Activated CD4-positive, alpha-beta T cell treated with anti-CD3 and anti-CD28 coated beads, Interleukin-2, amount 50 U/mL, for 24 hours (primary cell): ENCODE measurements around the gene TXNRD2.
"Not testable (repeated sequence)": the region's sequence is repeated elsewhere in the genome, so short reads cannot be mapped to it uniquely, and the experiment has no call there.

ENCODE experiments used
- DNase-seq, 2 donors: peaks; one replicate each; pipeline ENCODE4 v3.0.0-alpha.2; 2020; ENCODE audit warnings: low read depth in 1 of 2, low spot score in 1 of 2

Gene TXNRD2

DNA sequence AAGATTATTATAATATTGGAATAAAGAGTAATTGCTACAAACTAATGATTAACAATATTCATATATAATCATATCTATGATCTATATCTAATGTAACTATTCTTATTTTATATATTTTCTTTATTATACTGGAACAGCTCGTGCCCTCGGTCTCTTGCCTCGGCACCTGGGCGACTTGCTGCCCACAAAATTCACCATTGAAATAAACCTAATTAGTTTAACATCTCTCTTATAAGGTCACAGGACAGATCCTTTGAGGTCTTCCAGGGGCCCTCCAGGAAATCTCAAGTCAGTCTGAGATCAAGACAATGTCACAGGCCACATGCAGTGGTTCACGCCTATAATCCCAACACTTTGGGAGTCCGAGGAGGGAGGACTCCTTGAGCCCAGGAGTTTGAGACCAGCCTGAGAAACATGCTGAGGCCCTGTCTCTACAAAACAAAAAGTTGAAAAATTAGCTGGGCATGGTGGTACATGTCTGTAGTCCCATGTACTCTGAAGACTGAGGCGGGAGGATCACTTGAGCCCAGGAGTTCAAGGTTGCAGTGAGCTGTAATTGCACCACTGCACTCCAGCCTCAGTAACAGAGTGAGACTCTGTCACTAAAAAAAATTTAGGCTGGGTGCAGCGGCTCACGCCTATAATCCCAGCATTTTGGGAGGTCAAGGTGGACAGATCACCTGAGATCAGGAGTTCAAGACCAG is 6.6 kb upstream of the TXNRD2 start:
- DNase-seq: no peak

GRCh38 chr22:19943082-19944026 is 1.7 kb upstream of the TXNRD2 start:
- no peak for DNase-seq

- no peak for DNase-seq
These were observed 801 bp upstream of the TXNRD2 start for GRCh38 chr22:19942157-19943081.

DNA sequence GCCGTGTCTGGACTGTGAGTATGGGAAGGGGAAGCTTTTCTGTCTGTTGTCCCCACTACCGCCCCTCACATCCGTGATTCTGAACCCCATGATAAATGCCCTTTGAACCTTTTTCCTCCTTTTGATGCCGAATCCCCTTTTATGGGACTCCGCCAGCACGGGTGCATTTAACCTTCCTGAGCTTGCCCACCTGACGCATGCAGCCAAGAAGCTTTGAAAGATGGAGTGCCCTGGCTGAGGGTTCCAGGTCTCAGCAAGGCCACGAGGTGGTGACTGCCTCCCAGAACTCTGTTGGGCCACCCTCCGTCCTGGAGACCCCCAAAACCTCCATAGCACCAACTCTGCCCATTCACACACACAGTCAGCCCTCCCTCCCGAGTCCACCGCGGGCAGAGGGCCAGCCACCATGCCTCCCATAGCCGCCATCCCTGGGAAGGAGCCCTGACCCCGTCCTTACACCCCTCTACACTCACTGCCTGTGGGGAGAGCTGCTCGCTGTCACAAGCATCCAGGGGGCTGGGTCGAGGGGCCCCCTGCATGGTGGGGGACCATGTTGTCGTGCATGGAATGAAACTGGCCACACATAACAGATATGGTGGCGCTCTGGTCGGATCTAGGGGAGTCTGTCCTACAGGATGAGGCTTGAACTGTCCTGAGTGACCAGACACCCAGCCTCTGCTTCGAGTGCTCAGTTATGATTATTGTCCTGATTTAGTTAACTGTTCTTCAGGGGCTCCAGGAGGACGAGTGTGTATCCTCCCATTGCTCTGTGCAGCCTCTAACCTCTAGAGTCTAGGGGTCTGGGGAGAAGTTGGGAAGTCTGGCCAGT is 868 bp downstream of the TXNRD2 start:
- no peak for DNase-seq

GRCh38 chr22:19937616-19938473 is 3.8 kb downstream of the TXNRD2 start:
- no peak for DNase-seq

DNA sequence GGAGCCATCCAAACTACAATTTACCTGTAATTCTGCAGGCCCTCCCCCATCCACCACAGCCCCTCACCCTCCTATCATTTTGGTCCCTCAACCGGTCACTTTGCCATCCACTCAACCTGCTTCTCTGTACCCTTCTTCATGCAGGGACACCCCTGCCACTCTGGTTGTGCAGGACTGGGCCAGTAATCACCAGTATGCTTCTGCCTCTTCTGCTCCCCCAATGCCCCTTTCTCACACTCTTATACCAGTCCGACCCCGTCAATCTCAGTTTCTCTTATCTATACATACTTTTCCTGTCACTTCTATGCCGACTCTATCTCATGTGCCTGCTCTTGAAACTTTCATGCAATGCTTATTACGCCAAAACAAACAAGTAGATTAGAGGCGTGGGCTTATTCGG is 5.1 kb downstream of the TXNRD2 start:
- no peak for DNase-seq

GRCh38 chr22:19935123-19935718 is 6.4 kb downstream of the TXNRD2 start:
- not testable (repeated sequence) for DNase-seq

GRCh38 chr22:19933341-19934241 is 8.0 kb downstream of the TXNRD2 start:
- DNase-seq: no peak

GRCh38 chr22:19932367-19933206 is 9.0 kb downstream of the TXNRD2 start:
- no peak for DNase-seq

GRCh38 chr22:19931514-19931913 is 10.1 kb downstream of the TXNRD2 start:
- no peak for DNase-seq

DNA sequence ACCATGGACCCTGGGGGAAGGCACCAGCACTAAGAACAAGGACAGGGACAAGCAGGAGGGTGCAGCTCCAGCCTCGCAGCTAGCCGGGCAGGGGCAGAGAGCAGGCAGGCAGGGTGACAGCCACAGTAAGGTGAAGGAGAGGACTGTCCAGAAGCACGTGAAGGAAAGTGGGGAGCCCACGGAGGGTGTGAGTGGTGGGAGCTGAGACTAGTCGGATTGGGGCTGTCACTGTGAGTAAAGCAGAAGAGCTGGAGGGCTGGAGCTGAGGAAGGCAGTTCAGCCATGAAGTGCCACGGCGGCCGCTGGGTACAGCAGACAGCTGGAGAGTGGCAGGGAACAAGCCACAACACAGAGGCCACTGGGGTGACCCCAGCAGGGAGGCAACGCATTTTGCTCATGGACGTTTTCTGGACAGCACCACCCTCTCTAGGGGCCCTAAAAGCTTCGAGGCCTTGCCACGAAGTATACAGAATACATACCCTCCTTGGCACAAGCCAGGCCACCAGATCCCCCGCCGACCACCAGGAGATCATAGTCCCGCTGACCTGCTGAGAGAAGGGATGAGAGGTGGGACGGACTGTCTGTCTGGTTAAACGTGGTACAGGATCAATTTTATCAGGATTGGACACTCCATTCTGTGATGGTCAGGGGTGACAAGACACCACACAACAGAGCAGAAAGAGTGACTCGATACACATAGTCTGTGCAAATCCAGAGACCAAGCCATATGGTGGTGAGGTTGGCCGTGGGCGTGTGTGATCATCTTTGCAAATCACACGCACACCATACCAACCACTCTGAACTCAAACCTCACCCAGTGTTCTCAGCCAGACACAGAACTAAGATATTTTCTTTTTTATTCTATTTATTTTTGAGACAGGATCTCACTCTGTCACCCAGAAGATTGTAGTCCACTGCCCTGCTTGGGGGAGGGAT is 10.8 kb downstream of the TXNRD2 start:
- DNase-seq: no peak

GRCh38 chr22:19929586-19930550 is 11.8 kb downstream of the TXNRD2 start:
- no peak for DNase-seq

DNA sequence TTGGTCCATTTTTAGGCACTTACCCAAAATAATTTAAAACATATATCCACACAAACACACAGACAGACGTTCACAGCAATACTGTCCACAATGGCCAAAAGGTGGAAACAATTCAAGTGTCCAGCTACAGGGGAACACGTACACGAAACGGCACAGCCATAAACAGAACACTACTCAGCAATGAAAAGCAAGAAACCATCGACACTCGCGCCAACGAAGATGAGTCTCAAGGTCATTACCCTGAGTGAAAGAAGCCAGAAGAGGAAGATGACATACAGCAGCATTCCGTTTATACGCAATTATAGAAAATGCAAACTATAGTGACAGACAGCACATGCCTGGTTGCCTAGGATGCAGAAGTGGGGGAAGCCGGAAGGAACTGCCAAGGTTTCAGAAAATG is 13.4 kb downstream of the TXNRD2 start:
- no peak for DNase-seq

DNA sequence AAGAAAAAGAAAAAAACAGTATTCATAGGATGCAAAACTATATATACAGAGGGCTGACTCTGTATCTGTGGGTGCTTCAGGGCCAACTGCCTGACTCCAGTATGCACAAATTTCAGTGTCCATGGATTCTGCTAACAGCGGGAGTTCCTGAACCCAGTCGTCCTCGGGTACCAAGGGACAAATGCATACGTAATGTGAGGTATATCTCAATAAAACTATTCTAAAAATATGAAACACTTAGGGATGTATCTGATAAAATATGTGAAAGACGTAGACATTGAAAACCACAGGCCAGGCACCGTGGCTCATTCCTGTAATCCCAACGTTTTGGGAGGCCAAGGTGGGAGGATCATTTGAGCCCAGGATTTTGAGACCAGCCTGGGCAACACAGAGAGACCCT is 13.9 kb downstream of the TXNRD2 start:
- no peak for DNase-seq

DNA sequence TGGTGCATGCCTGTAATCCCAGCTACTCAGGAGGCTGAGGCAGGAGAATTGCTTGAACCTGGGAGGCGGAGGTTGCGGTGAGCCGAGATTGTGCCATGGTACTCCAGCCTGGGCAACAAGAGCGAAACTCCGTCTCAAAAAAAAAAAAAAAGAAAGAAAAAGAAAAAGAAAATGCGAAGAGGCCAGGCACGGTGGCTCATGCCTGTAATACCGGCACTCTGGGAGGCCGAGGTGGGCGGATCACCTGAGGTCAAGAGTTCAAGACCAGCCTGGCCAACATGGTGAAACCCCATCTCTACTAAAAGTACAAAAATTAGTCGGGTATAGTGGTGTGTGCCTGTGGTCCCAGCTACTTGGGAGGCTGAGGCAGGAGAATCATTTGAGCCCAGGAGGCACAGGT is 15.6 kb downstream of the TXNRD2 start:
- not testable (repeated sequence) for DNase-seq
